Measurements from ENCODE around the gene KIF11. TPM values are rescaled to one million over a fixed set of nuclear protein-coding genes. Genes with fewer than 3 reads are reported as not detected.
A peak's percentile ranks its signal among the peaks of the same experiment; 100 is the strongest.

Gene KIF11
- total and polyA plus RNA-seq, 2 of the 13 experiments (the other 11 are each of a cell fraction or from before 2014, with no cell fraction given), result 8.7 to 38.4 TPM

- TF ChIP-seq, protein P1, sequence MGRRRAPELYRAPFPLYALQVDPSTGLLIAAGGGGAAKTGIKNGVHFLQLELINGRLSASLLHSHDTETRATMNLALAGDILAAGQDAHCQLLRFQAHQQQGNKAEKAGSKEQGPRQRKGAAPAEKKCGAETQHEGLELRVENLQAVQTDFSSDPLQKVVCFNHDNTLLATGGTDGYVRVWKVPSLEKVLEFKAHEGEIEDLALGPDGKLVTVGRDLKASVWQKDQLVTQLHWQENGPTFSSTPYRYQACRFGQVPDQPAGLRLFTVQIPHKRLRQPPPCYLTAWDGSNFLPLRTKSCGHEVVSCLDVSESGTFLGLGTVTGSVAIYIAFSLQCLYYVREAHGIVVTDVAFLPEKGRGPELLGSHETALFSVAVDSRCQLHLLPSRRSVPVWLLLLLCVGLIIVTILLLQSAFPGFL (CRISPR knock-in tag; IDR thresholded peaks at IDR 0.05), result no peak
- TF ChIP-seq ERF (CRISPR knock-in tag; IDR thresholded peaks at IDR 0.05), result no peak
- TF ChIP-seq DNMT3B (CRISPR knock-in tag; conservative IDR thresholded peaks at IDR 0.05), result no peak; the same call in 1 of the 2 replicates
- no peak for TF ChIP-seq PHB2 (IDR thresholded peaks at IDR 0.05; ENCODE audit: partially characterized antibody)
- TF ChIP-seq ARID5B (CRISPR knock-in tag; IDR thresholded peaks at IDR 0.05), result peak; percentile 36; the same call in 1 of the 2 replicates
- 0 out of 2 replicates have a peak, but pooled peaks have one; percentile 60 for TF ChIP-seq ZFP82 (CRISPR knock-in tag; IDR thresholded peaks at IDR 0.05; ENCODE audit: borderline replicate concordance)
- TF ChIP-seq ZSCAN25 (CRISPR knock-in tag; IDR thresholded peaks at IDR 0.05), result no peak
- TF ChIP-seq TAF1 (CRISPR knock-in tag; IDR thresholded peaks at IDR 0.05), result peak; percentile 45; the same call in 1 of the 2 replicates
- peak; percentile 58; the same call in 1 of the 2 replicates for TF ChIP-seq ZMYM3 (CRISPR knock-in tag; IDR thresholded peaks at IDR 0.05)
- TF ChIP-seq PLSCR1 (CRISPR knock-in tag; IDR thresholded peaks at IDR 0.05; ENCODE audit: borderline replicate concordance), result no peak
- TF ChIP-seq MLXIP (CRISPR knock-in tag; IDR thresholded peaks at IDR 0.05; ENCODE audit: borderline replicate concordance), result no peak
- TF ChIP-seq SOX13 (IDR thresholded peaks at IDR 0.05), result no peak
- 0 out of 4 replicates have a peak, but pooled peaks of 1 of the 2 experiments have one; percentile 7 for TF ChIP-seq SOX13 (CRISPR knock-in tag; conservative IDR thresholded peaks at IDR 0.05 in 1 of 2, IDR thresholded peaks at IDR 0.05 in 1 of 2)
- peak; percentile 81 for TF ChIP-seq KDM2A (CRISPR knock-in tag; IDR thresholded peaks at IDR 0.05; ENCODE audit: borderline replicate concordance, low read depth)
- no peak for TF ChIP-seq MATR3 (CRISPR knock-in tag; IDR thresholded peaks at IDR 0.05)
- no peak for TF ChIP-seq GPBP1L1 (CRISPR knock-in tag; IDR thresholded peaks at IDR 0.05)
These were observed 96.2 kb downstream of the KIF11 start (continued) for GRCh38 chr10:92688927-92689662.

All from HepG2 (cell line).